WERI-Rb-1 (cell line): ENCODE results near the gene DOK5.

ENCODE experiments used
- DNase-seq: peaks from one replicate; pipeline ENCODE4 v3.0.0-alpha.2; 2020
- H3K27ac ChIP-seq: fragments of 250-450 bp; sonication (Bioruptor Pico); 2 replicates; pipeline ENCODE4 v1.5.1; 2020; ENCODE audit warnings: mild to moderate bottlenecking, moderate library complexity
- H3K27me3 ChIP-seq: fragments of 250-450 bp; sonication (Bioruptor Pico); 2 replicates; pipeline ENCODE4 v1.5.1; 2021; ENCODE audit warnings: mild to moderate bottlenecking, low read depth, moderate library complexity; ENCODE audit not compliant: insufficient read depth, severe bottlenecking
- H3K36me3 ChIP-seq: fragments of 250-450 bp; sonication (Bioruptor Pico); 2 replicates; pipeline ENCODE4 v1.5.1; 2020; ENCODE audit warnings: mild to moderate bottlenecking, moderate library complexity
- H3K4me3 ChIP-seq: 2 replicates; pipeline ENCODE4 v1.5.1; 2011; ENCODE audit warnings: low read depth, mild to moderate bottlenecking, control low read depth, low read length
- H3K9me3 ChIP-seq: fragments of 250-450 bp; sonication (Bioruptor Pico); 2 replicates; pipeline ENCODE4 v1.5.1; 2021; ENCODE audit warnings: mild to moderate bottlenecking, moderate library complexity; ENCODE audit not compliant: severe bottlenecking
- TF ChIP-seq, protein P1 (sequence below): IDR thresholded peaks from 2 replicates; pipeline ENCODE4 v1.5.1; 2011; ENCODE audit warnings: low read depth, mild to moderate bottlenecking, control low read depth, inconsistent platforms, low read length

Gene DOK5

DNA sequence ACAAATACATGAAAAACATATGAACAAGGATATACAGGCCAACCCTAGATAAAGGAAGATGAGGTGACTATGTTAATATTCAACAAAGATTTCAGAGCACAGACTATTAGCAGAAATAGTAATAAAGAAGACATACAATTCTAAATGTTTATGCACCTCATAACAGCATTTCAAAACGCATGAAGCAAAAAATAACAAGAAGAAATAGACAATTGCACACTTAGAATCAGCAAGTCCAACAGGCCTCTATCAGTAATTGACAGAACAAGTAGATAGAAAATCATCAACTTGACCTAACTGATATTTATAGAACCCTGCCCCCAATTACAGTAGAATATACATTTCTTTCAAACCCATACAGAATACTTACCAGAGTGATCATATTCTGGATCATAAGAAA, 11.4 kb upstream of the DOK5 start:
- no peak for DNase-seq
- TF ChIP-seq, protein P1, sequence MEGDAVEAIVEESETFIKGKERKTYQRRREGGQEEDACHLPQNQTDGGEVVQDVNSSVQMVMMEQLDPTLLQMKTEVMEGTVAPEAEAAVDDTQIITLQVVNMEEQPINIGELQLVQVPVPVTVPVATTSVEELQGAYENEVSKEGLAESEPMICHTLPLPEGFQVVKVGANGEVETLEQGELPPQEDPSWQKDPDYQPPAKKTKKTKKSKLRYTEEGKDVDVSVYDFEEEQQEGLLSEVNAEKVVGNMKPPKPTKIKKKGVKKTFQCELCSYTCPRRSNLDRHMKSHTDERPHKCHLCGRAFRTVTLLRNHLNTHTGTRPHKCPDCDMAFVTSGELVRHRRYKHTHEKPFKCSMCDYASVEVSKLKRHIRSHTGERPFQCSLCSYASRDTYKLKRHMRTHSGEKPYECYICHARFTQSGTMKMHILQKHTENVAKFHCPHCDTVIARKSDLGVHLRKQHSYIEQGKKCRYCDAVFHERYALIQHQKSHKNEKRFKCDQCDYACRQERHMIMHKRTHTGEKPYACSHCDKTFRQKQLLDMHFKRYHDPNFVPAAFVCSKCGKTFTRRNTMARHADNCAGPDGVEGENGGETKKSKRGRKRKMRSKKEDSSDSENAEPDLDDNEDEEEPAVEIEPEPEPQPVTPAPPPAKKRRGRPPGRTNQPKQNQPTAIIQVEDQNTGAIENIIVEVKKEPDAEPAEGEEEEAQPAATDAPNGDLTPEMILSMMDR = no peak
- no peaks in the 10 kb centered on the region for H3K36me3 ChIP-seq
- H3K9me3 ChIP-seq = no peaks in the 10 kb centered on the region
- no peak overlapping the region for H3K27ac ChIP-seq
- no peak overlapping the region for H3K4me3 ChIP-seq
- H3K27me3 ChIP-seq = peaks cover 36% of the 10 kb centered on the region

DNA sequence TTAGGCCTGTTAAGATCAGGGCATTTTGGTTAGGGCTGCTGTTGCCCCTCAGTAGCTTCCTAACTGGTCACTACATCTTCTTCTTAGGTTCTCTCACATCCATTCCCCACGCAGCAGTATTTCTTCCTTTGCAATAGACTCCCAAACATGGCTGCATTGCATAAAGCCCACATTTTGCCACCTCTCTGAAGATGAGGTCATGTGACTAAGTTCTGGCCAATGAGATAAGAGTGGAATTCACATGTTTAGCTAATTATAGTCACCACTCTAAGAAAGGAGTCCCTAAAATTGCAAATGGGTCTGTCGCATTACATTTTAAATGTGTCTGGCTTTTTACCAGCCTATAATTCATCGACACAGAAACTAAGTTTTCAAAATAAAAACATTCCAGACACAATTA, 9.3 kb upstream of the DOK5 start:
- Histone ChIP-seq H3K4me3 (no peak overlapping the region), H3K27me3 (peaks cover 51% of the 10 kb centered on the region), H3K36me3 (no peaks in the 10 kb centered on the region), H3K9me3 (no peaks in the 10 kb centered on the region), H3K27ac (no peak overlapping the region)
- DNase-seq = no peak
- TF ChIP-seq, protein P1 = no peak

DNA sequence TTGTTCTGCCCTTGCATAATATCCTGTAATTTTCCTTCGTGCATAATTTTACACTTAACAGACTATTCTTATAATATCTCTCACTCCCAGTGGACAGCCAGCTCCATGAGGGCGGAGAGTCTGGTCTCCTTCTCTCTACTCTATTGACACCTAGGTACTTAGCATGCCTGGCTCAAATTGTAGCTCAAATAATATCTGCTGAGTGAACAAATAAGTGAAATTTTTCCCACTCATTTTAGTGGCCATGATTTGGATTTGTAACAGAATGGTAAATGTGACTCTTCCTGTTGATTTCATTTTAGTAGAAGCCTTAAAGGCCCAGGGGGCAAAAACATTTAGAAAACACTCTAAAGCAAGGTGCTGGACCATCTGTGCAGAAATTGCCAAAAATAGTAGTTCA, 7.8 kb upstream of the DOK5 start:
- TF ChIP-seq, protein P1 = no peak
- H3K27me3 ChIP-seq = peaks cover 58% of the 10 kb centered on the region
- no peak overlapping the region for H3K4me3 ChIP-seq
- H3K27ac ChIP-seq = no peak overlapping the region
- DNase-seq = no peak
- no peaks in the 10 kb centered on the region for H3K9me3 ChIP-seq
- no peaks in the 10 kb centered on the region for H3K36me3 ChIP-seq

DNA sequence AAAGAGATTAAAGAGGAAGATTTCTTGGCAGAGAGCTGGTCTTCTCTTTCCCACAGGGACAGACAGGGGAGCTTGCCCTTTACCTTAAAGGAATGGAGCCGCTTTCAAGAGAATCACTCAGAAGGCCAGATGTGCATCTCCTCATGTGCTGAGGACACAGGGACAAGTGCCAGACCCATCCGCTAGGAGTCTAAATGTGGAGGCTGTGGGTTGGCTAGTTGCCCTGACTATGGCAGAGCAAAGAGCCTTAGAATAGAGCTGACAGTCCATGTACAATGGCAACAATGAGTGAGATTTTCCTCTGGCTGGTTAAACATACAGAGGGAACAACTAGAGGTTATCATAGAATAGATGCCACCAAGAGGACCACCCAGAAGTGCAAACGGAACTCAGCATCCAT, 7.3 kb upstream of the DOK5 start:
- DNase-seq = no peak
- TF ChIP-seq, protein P1 = no peak
- H3K4me3 ChIP-seq = no peak overlapping the region
- peaks cover 58% of the 10 kb centered on the region for H3K27me3 ChIP-seq
- H3K9me3 ChIP-seq = no peaks in the 10 kb centered on the region
- no peaks in the 10 kb centered on the region for H3K36me3 ChIP-seq
- H3K27ac ChIP-seq = no peak overlapping the region

DNA sequence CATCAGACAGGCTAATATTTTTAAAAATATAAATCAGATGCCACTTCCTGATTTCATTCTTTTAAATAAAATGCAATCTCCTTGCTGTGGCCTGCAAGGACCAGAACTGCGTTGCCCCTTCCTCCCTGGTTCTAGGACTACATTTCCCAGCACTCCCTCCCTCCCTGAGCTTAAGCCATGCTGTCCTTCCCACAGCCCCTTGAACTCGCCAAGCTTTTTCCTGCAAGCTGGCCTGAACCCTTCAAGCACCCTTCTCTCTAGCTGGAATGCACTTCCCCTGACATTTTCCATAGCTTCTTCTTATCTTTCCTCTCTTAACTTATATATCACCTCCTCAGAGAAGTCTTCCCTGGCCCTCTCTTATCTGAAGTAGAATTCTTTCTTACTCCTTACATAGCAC, 6.1 kb upstream of the DOK5 start:
- H3K4me3 ChIP-seq = no peak overlapping the region
- no peak overlapping the region for H3K27ac ChIP-seq
- no peaks in the 10 kb centered on the region for H3K9me3 ChIP-seq
- peaks cover 68% of the 10 kb centered on the region for H3K27me3 ChIP-seq
- no peaks in the 10 kb centered on the region for H3K36me3 ChIP-seq
- DNase-seq = no peak
- TF ChIP-seq, protein P1 = no peak

DNA sequence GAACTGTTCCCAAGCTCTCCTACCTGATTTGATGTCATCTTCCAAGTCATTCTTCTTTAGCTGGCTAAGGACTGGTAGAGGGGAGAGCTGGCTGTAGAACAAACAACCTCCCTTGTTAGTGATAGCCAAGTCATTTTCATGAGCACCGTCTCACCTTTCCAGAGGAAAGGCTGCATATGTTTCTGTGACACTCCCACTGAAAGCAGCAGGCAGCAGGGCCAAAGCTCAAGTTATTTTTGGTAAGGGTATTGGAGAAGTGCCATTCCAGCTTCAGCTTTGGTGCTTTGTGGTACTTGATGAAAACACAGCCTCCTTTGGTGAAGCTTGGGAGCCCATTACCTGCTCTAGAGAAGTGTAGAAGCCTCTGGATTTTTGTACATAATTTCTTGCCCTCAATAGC, 5.4 kb upstream of the DOK5 start:
- TF ChIP-seq, protein P1 = no peak
- Histone ChIP-seq H3K9me3 (no peaks in the 10 kb centered on the region), H3K27me3 (peaks cover 73% of the 10 kb centered on the region), H3K4me3 (no peak overlapping the region), H3K27ac (no peak overlapping the region), H3K36me3 (no peaks in the 10 kb centered on the region)
- no peak for DNase-seq
